ENCODE results near the gene EFCAB14.
"Not testable (repeated sequence)": the region's sequence is repeated elsewhere in the genome, so short reads cannot be mapped to it uniquely, and the experiment has no call there.

EFCAB14 gene

DNA sequence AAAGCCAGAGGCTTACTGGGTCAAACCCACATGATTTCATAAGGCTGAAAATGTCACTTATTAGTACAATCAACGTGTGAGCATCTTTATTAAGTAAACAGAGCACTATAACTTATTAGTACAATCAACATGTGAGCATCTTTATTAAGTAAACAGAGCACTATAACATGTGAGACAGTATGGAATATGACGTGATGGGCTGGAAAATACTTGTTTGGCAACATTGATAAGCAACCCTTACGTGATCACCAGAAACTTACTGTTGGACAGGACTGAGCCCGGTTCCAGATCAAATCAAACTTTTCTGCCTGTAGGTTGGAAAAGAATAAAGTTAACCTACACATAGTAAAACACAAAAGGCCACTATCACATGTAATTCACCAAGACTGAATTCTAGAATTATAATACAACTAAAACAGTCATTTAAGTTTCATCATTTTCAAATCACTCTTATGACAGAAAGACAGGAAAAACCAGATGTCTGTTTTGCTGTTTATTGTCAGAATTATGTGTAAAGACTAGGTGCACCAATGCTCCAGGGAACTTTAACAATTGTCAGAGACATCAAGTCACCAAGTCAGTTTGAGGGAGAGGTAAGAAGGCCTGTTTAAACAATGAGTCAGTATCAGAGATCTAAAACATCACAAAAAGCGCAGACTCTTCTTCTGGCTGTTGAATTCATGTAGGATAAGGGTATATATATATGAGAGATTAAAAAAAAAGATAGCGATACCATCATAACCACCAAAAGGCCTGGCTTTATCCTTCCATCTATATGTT, 66.4 kb downstream of the EFCAB14 start:
- no peak for TF ChIP-seq CTCF (conservative IDR thresholded peaks at IDR 0.05; ENCODE audit: low read length)
- H3K4me3 ChIP-seq (ENCODE audit: low read length), result no peak overlapping the region
- DNase-seq (ENCODE audit: low read depth), result no peak

DNA sequence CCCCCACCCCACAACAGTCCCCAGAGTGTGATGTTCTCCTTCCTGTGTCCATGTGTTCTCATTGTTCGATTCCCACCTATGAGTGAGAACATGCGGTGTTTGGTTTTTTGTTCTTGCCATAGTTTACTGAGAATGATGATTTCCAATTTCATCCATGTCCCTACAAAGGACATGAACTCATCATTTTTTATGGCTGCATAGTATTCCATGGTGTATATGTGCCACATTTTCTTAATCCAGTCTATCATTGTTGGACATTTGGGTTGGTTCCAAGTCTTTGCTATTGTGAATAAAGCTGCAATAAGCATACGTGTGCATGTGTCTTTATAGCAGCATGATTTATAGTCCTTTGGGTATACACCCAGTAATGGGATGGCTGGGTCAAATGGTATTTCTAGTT, 67.8 kb downstream of the EFCAB14 start:
- H3K4me3 ChIP-seq (ENCODE audit: low read length); DNase-seq (ENCODE audit: low read depth): not testable (repeated sequence)

DNA sequence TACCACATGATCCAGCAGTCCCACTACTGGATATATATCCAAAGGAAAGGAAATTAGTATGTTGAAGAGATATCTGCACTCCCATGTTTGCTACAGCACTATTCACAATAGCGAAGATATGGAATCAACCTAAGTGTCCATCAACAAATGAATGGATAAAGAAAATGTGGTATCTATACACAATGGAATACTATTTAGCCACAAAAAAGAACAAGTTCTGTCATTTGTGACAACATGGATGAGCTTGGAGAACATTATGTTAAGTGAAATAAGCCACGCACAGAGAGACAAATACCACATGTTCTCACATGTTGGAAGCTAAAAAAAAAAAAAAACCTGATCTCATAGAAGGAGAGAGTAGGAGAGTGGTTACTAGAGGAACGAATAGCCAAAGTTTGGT, 68.4 kb downstream of the EFCAB14 start:
- DNase-seq (ENCODE audit: low read depth), result no peak
- no peak overlapping the region for H3K4me3 ChIP-seq (ENCODE audit: low read length)
- TF ChIP-seq CTCF (conservative IDR thresholded peaks at IDR 0.05; ENCODE audit: low read length), result no peak

- DNase-seq (ENCODE audit: low read depth), result no peak
- no peak for TF ChIP-seq CTCF (conservative IDR thresholded peaks at IDR 0.05; ENCODE audit: low read length)
- no peak overlapping the region for H3K4me3 ChIP-seq (ENCODE audit: low read length)
Observed at GRCh38 chr1:46649764-46650163, 69.2 kb downstream of the EFCAB14 start.

GRCh38 chr1:46647611-46648010, 71.3 kb downstream of the EFCAB14 start:
- no peak for DNase-seq (ENCODE audit: low read depth)
- no peak overlapping the region for H3K4me3 ChIP-seq (ENCODE audit: low read length)
- no peak for TF ChIP-seq CTCF (conservative IDR thresholded peaks at IDR 0.05; ENCODE audit: low read length)

DNA sequence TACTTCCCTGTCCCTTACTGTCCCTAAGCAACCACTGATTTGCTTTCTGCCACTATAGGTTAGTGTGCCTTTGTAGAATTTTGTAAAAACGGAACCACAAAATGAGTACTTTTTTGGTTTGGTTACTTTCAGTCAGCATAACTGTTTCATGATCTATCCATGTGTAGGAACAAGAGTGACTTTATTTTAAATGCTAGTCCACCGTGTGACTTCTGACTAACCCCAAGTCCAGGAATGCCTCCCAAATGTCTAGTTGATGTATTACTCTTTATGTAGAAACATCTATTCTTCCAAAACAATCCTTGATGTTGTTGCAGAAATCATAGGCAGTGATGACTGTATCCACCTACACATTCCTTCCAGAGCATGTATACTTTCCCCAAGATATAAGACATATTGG, 72.1 kb downstream of the EFCAB14 start:
- no peak overlapping the region for H3K4me3 ChIP-seq (ENCODE audit: low read length)
- TF ChIP-seq CTCF (conservative IDR thresholded peaks at IDR 0.05; ENCODE audit: low read length), result no peak
- peak; percentile 9 for DNase-seq (ENCODE audit: low read depth)

GRCh38 chr1:46646331-46646730, 72.6 kb downstream of the EFCAB14 start:
- no peak for DNase-seq (ENCODE audit: low read depth)

More at GRCh38 chr1:46646331-46646730, 72.6 kb downstream of the EFCAB14 start:
- TF ChIP-seq CTCF (conservative IDR thresholded peaks at IDR 0.05; ENCODE audit: low read length), result no peak
- no peak overlapping the region for H3K4me3 ChIP-seq (ENCODE audit: low read length)

All from AG10803 (cell line).